ENCODE results near the gene SLC44A5. TPM values are rescaled to one million over a fixed set of nuclear protein-coding genes. Genes with fewer than 3 reads are reported as not detected.

The SLC44A5 gene
- total RNA-seq, 1 donor from 2014 or later: 0.69 TPM

DNA sequence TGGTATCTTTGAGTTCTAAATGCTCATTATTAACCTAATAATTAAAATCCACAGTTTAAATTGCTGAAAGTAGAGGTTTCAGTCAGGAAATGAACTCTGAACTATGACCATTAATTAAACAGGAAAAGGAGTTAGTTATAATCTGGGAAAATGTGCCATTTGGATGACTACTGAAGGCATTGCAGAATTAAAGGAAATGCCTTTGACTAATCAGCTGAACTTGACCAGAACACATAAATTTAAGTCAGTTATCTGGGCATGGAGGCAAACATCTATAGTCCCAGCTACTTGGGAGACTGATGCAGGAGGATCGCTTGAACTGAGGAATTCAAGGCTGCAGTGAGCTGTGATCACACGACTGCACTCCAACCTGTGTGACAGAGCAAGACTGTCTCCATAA lies 31.9 kb downstream of the SLC44A5 start:
- intact Hi-C loops (cut with micrococcal nuclease): no loop called here
- Mint-ChIP-seq H3K27me3 (no peaks in the 10 kb centered on the region), H3K36me3 (ENCODE audit: low read depth) (no peaks in the 10 kb centered on the region), H3K9me3 (no peaks in the 10 kb centered on the region), H3K4me1 (no peaks in the 10 kb centered on the region), H3K4me3 (no peak overlapping the region), H3K27ac (no peak overlapping the region)
- POLR2A ChIA-PET: no interaction called here
- CTCF ChIA-PET: no interaction called here
- DNase-seq: no peak
- ATAC-seq (ENCODE audit: low read depth): no peak
- TF ChIP-seq, protein P1, sequence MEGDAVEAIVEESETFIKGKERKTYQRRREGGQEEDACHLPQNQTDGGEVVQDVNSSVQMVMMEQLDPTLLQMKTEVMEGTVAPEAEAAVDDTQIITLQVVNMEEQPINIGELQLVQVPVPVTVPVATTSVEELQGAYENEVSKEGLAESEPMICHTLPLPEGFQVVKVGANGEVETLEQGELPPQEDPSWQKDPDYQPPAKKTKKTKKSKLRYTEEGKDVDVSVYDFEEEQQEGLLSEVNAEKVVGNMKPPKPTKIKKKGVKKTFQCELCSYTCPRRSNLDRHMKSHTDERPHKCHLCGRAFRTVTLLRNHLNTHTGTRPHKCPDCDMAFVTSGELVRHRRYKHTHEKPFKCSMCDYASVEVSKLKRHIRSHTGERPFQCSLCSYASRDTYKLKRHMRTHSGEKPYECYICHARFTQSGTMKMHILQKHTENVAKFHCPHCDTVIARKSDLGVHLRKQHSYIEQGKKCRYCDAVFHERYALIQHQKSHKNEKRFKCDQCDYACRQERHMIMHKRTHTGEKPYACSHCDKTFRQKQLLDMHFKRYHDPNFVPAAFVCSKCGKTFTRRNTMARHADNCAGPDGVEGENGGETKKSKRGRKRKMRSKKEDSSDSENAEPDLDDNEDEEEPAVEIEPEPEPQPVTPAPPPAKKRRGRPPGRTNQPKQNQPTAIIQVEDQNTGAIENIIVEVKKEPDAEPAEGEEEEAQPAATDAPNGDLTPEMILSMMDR (IDR thresholded peaks at IDR 0.05): no peak

DNA sequence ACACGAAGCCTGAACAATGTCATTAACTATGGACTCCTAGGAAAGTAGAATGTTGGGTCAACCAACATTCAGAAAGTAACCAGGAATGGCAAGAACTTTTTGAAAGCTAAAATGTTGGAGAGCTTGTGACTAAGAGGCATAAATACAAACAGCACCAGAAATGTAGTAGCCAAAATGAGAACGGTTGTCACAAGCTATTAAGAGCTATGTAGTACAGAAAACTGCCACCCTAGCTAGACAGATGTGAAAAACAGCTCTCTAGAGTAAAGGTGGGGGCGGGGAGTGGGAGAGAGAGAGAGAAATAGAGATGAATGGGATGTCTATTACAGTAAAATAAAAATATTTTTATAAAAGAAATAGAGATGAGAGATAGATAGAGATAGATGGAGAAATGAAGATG lies 35.1 kb downstream of the SLC44A5 start:
- CTCF ChIA-PET: no interaction called here
- intact Hi-C loops (cut with micrococcal nuclease): no loop called here
- no peak overlapping the region for H3K4me3 Mint-ChIP-seq

GRCh38 chr1:75567191-75567590 lies 43.7 kb downstream of the SLC44A5 start:
- Mint-ChIP-seq H3K27ac (no peak overlapping the region), H3K4me1 (no peaks in the 10 kb centered on the region), H3K9me3 (no peaks in the 10 kb centered on the region), H3K27me3 (peaks cover 4% of the 10 kb centered on the region), H3K4me3 (no peak overlapping the region), H3K36me3 (ENCODE audit: low read depth) (no peaks in the 10 kb centered on the region)
- ChIA-PET POLR2A (no interaction called here), CTCF (no interaction called here)
- DNase-seq (no peak), ATAC-seq (ENCODE audit: low read depth) (no peak)
- intact Hi-C loops (cut with micrococcal nuclease): no loop called here
- TF ChIP-seq, protein P1 (IDR thresholded peaks at IDR 0.05): no peak

More for the DNA sequence above, 35.1 kb downstream of the SLC44A5 start:
- H3K9me3 Mint-ChIP-seq: no peaks in the 10 kb centered on the region
- H3K36me3 Mint-ChIP-seq (ENCODE audit: low read depth): no peaks in the 10 kb centered on the region
- DNase-seq: no peak
- no peaks in the 10 kb centered on the region for H3K27me3 Mint-ChIP-seq
- H3K4me1 Mint-ChIP-seq: no peaks in the 10 kb centered on the region
- TF ChIP-seq, protein P1 (IDR thresholded peaks at IDR 0.05): no peak
- POLR2A ChIA-PET: no interaction called here
- no peak overlapping the region for H3K27ac Mint-ChIP-seq
- ATAC-seq (ENCODE audit: low read depth): no peak

GRCh38 chr1:75559800-75560199 lies 51.1 kb downstream of the SLC44A5 start:
- Mint-ChIP-seq H3K4me3 (no peak overlapping the region), H3K27me3 (no peaks in the 10 kb centered on the region), H3K27ac (no peak overlapping the region), H3K36me3 (ENCODE audit: low read depth) (no peaks in the 10 kb centered on the region), H3K9me3 (no peaks in the 10 kb centered on the region), H3K4me1 (no peaks in the 10 kb centered on the region)
- TF ChIP-seq, protein P1 (IDR thresholded peaks at IDR 0.05): no peak
- POLR2A ChIA-PET: no interaction called here
- DNase-seq (no peak), ATAC-seq (ENCODE audit: low read depth) (no peak)
- intact Hi-C loops (cut with micrococcal nuclease): no loop called here
- CTCF ChIA-PET: no interaction called here

DNA sequence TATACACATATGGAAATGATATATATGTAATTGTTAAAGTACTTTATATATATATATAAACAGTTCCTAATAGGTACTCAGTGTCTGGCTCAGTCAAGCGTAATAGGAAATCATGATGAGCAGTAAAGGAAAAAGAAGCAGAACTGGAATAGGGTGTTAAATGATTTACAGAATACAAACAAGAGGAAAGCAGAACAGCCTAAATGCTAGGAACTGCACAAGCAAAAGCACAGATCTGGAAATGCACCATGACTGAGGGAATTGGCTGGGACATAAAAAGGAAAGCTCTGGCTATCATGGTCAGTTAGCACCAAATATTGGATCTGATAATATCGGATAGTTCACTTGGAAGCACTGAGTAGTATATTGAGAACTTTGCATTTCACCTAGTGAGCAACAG lies 51.8 kb downstream of the SLC44A5 start:
- no peak for ATAC-seq (ENCODE audit: low read depth)
- POLR2A ChIA-PET: no interaction called here

More for the DNA sequence above, 51.8 kb downstream of the SLC44A5 start:
- no peak for DNase-seq
- intact Hi-C loops (cut with micrococcal nuclease): no loop called here
- CTCF ChIA-PET: no interaction called here
- no peak overlapping the region for H3K27ac Mint-ChIP-seq
- H3K27me3 Mint-ChIP-seq: no peaks in the 10 kb centered on the region
- no peak overlapping the region for H3K4me3 Mint-ChIP-seq
- TF ChIP-seq, protein P1 (IDR thresholded peaks at IDR 0.05): no peak
- peaks cover 2% of the 10 kb centered on the region for H3K9me3 Mint-ChIP-seq
- no peaks in the 10 kb centered on the region for H3K4me1 Mint-ChIP-seq
- H3K36me3 Mint-ChIP-seq (ENCODE audit: low read depth): no peaks in the 10 kb centered on the region

Data from activated B cell treated with CpG ODN at 0.5 μM for 24 hours (primary cell).